ENCODE data around the gene CYP11A1. TPM values are rescaled to one million over a fixed set of nuclear protein-coding genes. Genes with fewer than 3 reads are reported as not detected.

CYP11A1 gene
- total RNA-seq, 1 experiment from 2014 or later, result not detected

DNA sequence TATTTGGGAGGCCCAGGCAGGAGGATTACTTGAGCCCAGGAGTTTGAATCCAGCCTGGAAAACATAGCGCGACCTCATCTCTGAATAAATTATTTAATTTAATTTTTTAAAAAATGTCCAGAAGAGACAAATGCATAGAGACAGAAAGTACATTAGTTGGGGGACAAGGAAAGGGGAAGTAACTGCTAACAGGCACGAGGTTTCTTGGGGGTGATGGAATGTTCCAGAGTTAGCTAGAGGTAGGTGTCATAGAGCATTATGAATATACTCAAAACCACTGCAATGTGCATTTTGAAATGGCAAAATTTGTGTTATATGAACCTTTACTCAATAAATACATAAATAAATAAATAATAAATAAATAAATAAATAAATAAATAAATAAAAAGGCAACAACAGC is 31.7 kb upstream of the CYP11A1 start:
- Histone ChIP-seq H4K20me1 (ENCODE audit: insufficient read depth, low read depth, low read length) (no peaks in the 10 kb centered on the region), H3K4me3 (ENCODE audit: low read length) (no peak overlapping the region), H3K9ac (ENCODE audit: low read length) (no peak overlapping the region), H3K4me2 (ENCODE audit: low read depth, low read length, poor library complexity, severe bottlenecking) (no peak overlapping the region), H3K27me3 (ENCODE audit: low read length) (no peaks in the 10 kb centered on the region), H3K79me2 (ENCODE audit: low read length) (no peaks in the 10 kb centered on the region), H3K9me2 (replicated peaks; ENCODE audit: insufficient read depth, low read length) (no peaks in the 10 kb centered on the region), H3K27ac (ENCODE audit: low read length) (no peak overlapping the region), H3K9me3 (ENCODE audit: low read length) (no peaks in the 10 kb centered on the region), H2AFZ (ENCODE audit: low read length) (no peak overlapping the region), H3K36me3 (ENCODE audit: insufficient read depth, low read length) (no peaks in the 10 kb centered on the region), H3K4me1 (ENCODE audit: low read length) (peaks cover 98% of the 10 kb centered on the region)
- DNase-seq, result no peak

DNA sequence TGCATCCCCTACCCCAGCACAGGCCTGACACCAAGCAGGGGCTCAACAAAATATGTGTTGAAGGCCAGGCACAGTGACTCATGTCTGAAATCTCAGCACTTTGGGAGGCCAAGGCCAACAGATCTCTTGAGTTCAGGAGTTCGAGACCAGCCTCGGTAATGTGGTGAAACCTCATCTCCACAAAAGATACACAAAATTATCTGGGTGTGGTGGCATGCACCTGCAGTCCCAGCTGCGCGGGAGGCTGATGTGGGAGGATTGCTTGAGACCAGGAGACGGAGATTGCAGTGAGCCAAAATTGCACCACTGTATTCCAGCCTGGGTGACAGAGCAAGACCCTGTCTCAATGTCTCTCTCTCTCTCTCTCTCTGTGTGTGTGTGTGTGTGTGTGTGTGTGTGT is 30.7 kb upstream of the CYP11A1 start:
- Histone ChIP-seq H3K79me2 (ENCODE audit: low read length) (no peaks in the 10 kb centered on the region), H3K9me3 (ENCODE audit: low read length) (no peaks in the 10 kb centered on the region), H3K4me2 (ENCODE audit: low read depth, low read length, poor library complexity, severe bottlenecking) (peak overlapping the region; percentile 53), H3K36me3 (ENCODE audit: insufficient read depth, low read length) (no peaks in the 10 kb centered on the region), H3K9me2 (replicated peaks; ENCODE audit: insufficient read depth, low read length) (no peaks in the 10 kb centered on the region), H3K9ac (ENCODE audit: low read length) (peak overlapping the region; percentile 61), H3K4me3 (ENCODE audit: low read length) (peak overlapping the region; percentile 47; the same call in 1 of the 2 replicates), H3K27ac (ENCODE audit: low read length) (peak overlapping the region; percentile 83), H4K20me1 (ENCODE audit: insufficient read depth, low read depth, low read length) (no peaks in the 10 kb centered on the region), H3K4me1 (ENCODE audit: low read length) (peaks cover 92% of the 10 kb centered on the region), H2AFZ (ENCODE audit: low read length) (no peak overlapping the region), H3K27me3 (ENCODE audit: low read length) (no peaks in the 10 kb centered on the region)
- DNase-seq, result no peak

DNA sequence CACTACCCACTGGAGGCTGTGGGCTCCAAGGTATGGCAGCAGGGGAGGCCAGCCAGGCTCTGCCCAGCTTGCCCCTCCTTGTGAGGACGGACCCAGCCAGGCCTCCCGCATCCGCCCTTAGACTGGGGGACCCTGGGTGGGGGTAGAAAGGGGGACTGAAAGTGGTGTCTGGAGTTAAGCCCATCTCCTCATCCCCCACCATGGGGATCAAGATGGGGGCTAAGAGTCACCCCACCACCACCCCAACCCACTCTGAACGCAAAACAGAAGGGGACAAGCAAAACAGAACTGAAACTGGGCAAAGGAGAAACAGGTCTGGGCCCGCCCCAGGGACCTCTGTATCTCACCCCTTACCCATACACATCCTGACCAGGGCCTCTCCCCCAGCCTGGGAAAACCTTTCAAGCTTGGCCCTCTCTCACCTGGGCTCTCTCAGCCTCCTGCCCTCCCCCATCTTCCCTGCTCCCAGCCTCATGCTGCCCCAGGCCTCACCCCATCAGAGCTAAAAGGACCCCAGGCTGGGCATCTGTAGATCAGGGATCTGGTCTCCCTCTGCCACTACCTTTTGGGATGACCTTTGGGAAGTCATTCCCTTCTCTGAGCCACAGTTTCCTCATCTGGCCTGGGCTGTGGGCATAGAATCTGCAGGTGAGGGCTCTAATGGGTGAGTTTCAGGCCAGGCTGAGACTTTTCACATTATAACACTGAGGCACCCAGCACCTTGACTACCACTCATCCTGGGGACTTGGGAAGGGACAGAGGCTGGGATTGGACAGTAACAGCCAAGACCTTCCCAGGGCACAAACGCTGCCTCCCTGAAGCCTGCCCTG is 30.0 kb upstream of the CYP11A1 start:
- H3K9me3 ChIP-seq (ENCODE audit: low read length), result no peaks in the 10 kb centered on the region
- no peak overlapping the region for H2AFZ ChIP-seq (ENCODE audit: low read length)
- H3K27ac ChIP-seq (ENCODE audit: low read length), result peak overlapping the region; percentile 83
- H3K27me3 ChIP-seq (ENCODE audit: low read length), result no peaks in the 10 kb centered on the region
- H3K9ac ChIP-seq (ENCODE audit: low read length), result peak overlapping the region; percentile 61
- no peaks in the 10 kb centered on the region for H3K36me3 ChIP-seq (ENCODE audit: insufficient read depth, low read length)
- H3K79me2 ChIP-seq (ENCODE audit: low read length), result no peaks in the 10 kb centered on the region
- H3K4me2 ChIP-seq (ENCODE audit: low read depth, low read length, poor library complexity, severe bottlenecking), result peak overlapping the region; percentile 53
- no peaks in the 10 kb centered on the region for H3K9me2 ChIP-seq (replicated peaks; ENCODE audit: insufficient read depth, low read length)
- peak; percentile 79 for DNase-seq
- peaks cover 85% of the 10 kb centered on the region for H3K4me1 ChIP-seq (ENCODE audit: low read length)
- H4K20me1 ChIP-seq (ENCODE audit: insufficient read depth, low read depth, low read length), result no peaks in the 10 kb centered on the region
- peak overlapping the region; percentile 47 for H3K4me3 ChIP-seq (ENCODE audit: low read length)

- no peaks in the 10 kb centered on the region for H3K9me3 ChIP-seq (ENCODE audit: low read length)
- peak overlapping the region; percentile 83 for H3K27ac ChIP-seq (ENCODE audit: low read length)
- H2AFZ ChIP-seq (ENCODE audit: low read length), result no peak overlapping the region
- H3K9me2 ChIP-seq (replicated peaks; ENCODE audit: insufficient read depth, low read length), result no peaks in the 10 kb centered on the region
- peak overlapping the region; percentile 53 for H3K4me2 ChIP-seq (ENCODE audit: low read depth, low read length, poor library complexity, severe bottlenecking)
- peak; percentile 81 for DNase-seq
- peak overlapping the region; percentile 47 for H3K4me3 ChIP-seq (ENCODE audit: low read length)
- H3K9ac ChIP-seq (ENCODE audit: low read length), result peak overlapping the region; percentile 61
- no peaks in the 10 kb centered on the region for H3K79me2 ChIP-seq (ENCODE audit: low read length)
- H4K20me1 ChIP-seq (ENCODE audit: insufficient read depth, low read depth, low read length), result no peaks in the 10 kb centered on the region
- no peaks in the 10 kb centered on the region for H3K27me3 ChIP-seq (ENCODE audit: low read length)
- peaks cover 81% of the 10 kb centered on the region for H3K4me1 ChIP-seq (ENCODE audit: low read length)
- H3K36me3 ChIP-seq (ENCODE audit: insufficient read depth, low read length), result no peaks in the 10 kb centered on the region
Observed at GRCh38 chr15:74396445-74397238, 29.2 kb upstream of the CYP11A1 start.

DNA sequence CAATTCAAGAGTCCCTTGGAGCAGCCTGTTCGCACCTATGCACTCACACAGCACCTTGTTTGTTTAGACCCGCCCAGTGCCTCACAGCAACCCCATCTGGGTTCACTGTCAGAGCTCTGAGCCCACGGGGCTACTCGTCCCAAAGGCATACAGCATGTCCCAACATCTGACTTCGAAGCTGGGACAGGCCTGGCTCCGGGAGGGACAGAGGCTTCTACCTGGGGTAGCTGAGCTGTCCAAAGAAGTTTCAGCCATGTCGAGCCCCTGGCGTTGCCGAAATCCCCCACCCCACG is 28.6 kb upstream of the CYP11A1 start:
- peak; percentile 71 for DNase-seq
- Histone ChIP-seq H3K9me2 (replicated peaks; ENCODE audit: insufficient read depth, low read length) (no peaks in the 10 kb centered on the region), H4K20me1 (ENCODE audit: insufficient read depth, low read depth, low read length) (no peaks in the 10 kb centered on the region), H3K4me1 (ENCODE audit: low read length) (peaks cover 76% of the 10 kb centered on the region), H3K27me3 (ENCODE audit: low read length) (no peaks in the 10 kb centered on the region), H2AFZ (ENCODE audit: low read length) (no peak overlapping the region), H3K36me3 (ENCODE audit: insufficient read depth, low read length) (no peaks in the 10 kb centered on the region), H3K9ac (ENCODE audit: low read length) (peak overlapping the region; percentile 61), H3K79me2 (ENCODE audit: low read length) (no peaks in the 10 kb centered on the region), H3K4me3 (ENCODE audit: low read length) (no peak overlapping the region), H3K9me3 (ENCODE audit: low read length) (no peaks in the 10 kb centered on the region), H3K27ac (ENCODE audit: low read length) (peak overlapping the region; percentile 83), H3K4me2 (ENCODE audit: low read depth, low read length, poor library complexity, severe bottlenecking) (peak overlapping the region; percentile 53)

GRCh38 chr15:74395319-74396145 is 28.1 kb upstream of the CYP11A1 start:
- H2AFZ ChIP-seq (ENCODE audit: low read length), result no peak overlapping the region
- peak overlapping the region; percentile 83 for H3K27ac ChIP-seq (ENCODE audit: low read length)
- H4K20me1 ChIP-seq (ENCODE audit: insufficient read depth, low read depth, low read length), result no peaks in the 10 kb centered on the region
- no peak overlapping the region for H3K4me3 ChIP-seq (ENCODE audit: low read length)
- peak overlapping the region; percentile 61 for H3K9ac ChIP-seq (ENCODE audit: low read length)
- H3K79me2 ChIP-seq (ENCODE audit: low read length), result no peaks in the 10 kb centered on the region
- H3K9me2 ChIP-seq (replicated peaks; ENCODE audit: insufficient read depth, low read length), result no peaks in the 10 kb centered on the region
- H3K4me1 ChIP-seq (ENCODE audit: low read length), result peaks cover 70% of the 10 kb centered on the region
- no peak for DNase-seq
- no peaks in the 10 kb centered on the region for H3K36me3 ChIP-seq (ENCODE audit: insufficient read depth, low read length)
- H3K4me2 ChIP-seq (ENCODE audit: low read depth, low read length, poor library complexity, severe bottlenecking), result peak overlapping the region; percentile 53
- no peaks in the 10 kb centered on the region for H3K9me3 ChIP-seq (ENCODE audit: low read length)
- no peaks in the 10 kb centered on the region for H3K27me3 ChIP-seq (ENCODE audit: low read length)

GRCh38 chr15:74394090-74394846 is 26.8 kb upstream of the CYP11A1 start:
- H3K36me3 ChIP-seq (ENCODE audit: insufficient read depth, low read length), result no peaks in the 10 kb centered on the region
- no peaks in the 10 kb centered on the region for H3K27me3 ChIP-seq (ENCODE audit: low read length)
- H4K20me1 ChIP-seq (ENCODE audit: insufficient read depth, low read depth, low read length), result no peaks in the 10 kb centered on the region
- no peak overlapping the region for H3K9ac ChIP-seq (ENCODE audit: low read length)
- no peaks in the 10 kb centered on the region for H3K9me2 ChIP-seq (replicated peaks; ENCODE audit: insufficient read depth, low read length)
- H2AFZ ChIP-seq (ENCODE audit: low read length), result no peak overlapping the region
- DNase-seq, result no peak
- H3K4me2 ChIP-seq (ENCODE audit: low read depth, low read length, poor library complexity, severe bottlenecking), result no peak overlapping the region
- H3K9me3 ChIP-seq (ENCODE audit: low read length), result no peaks in the 10 kb centered on the region
- peaks cover 58% of the 10 kb centered on the region for H3K4me1 ChIP-seq (ENCODE audit: low read length)
- no peaks in the 10 kb centered on the region for H3K79me2 ChIP-seq (ENCODE audit: low read length)
- no peak overlapping the region for H3K4me3 ChIP-seq (ENCODE audit: low read length)
- H3K27ac ChIP-seq (ENCODE audit: low read length), result no peak overlapping the region

Measured in Karpas-422 (cell line).